Mucosa of descending colon (tissue), 3 donors: ENCODE measurements around the gene CORO1C. TPM values are rescaled to one million over a fixed set of nuclear protein-coding genes. Genes with fewer than 3 reads are reported as not detected.

Source experiments
- ATAC-seq: fragments of 200-7000 bp; cut with Tn5 transposase; one replicate; pipeline ENCODE4 v1.9.1; 2020; ENCODE audit warnings: mild to moderate bottlenecking, moderate library complexity
- DNase-seq, 3 donors: peaks; one replicate each; pipeline ENCODE4 v3.0.0-alpha.2; 2020
- H3K36me3 ChIP-seq: fragments of 200-600 bp; one replicate; pipeline ENCODE4 v1.8.0; 2021; ENCODE audit warnings: low read depth, mild to moderate bottlenecking
- H3K4me1 ChIP-seq: fragments of 200-600 bp; one replicate; pipeline ENCODE4 v1.8.0; 2021; ENCODE audit warnings: low read depth, mild to moderate bottlenecking
- H3K4me3 ChIP-seq: fragments of 200-600 bp; one replicate; pipeline ENCODE4 v1.8.0; 2021; ENCODE audit warnings: mild to moderate bottlenecking
- H3K9me3 ChIP-seq: fragments of 200-600 bp; one replicate; pipeline ENCODE4 v1.8.0; 2021; ENCODE audit warnings: mild to moderate bottlenecking
- CTCF ChIP-seq: fragments of 200-600 bp; IDR thresholded peaks from one replicate; pipeline ENCODE4 v1.8.0; 2022; ENCODE audit warnings: antibody characterized with exemption, mild to moderate bottlenecking
- intact Hi-C, 2 donors: fragments of 100-400 bp; cut with DNase I in 1 of 2; cut with micrococcal nuclease in 1 of 2; formaldehyde crosslinking; loops; one replicate each; pipeline versions ENCODE4 v1.11.0 to v1.11.1; 2022; cut with DNase I, micrococcal nuclease
- total RNA-seq, 3 donors: library from RNA; stranded (reverse); fragmentation: NEBNext Ultra II Directional in 2 of 3; extraction: Animal tissue kit (Norgen Biotek cat#: 25700) in 2 of 3; gene quantifications; one replicate each; pipeline versions ENCODE4 v1.2.1 to v1.2.4, GENCODE V29; 2021 to 2023
- donor health status: DM: no; HTN: no; CAD: no; lungs with moderate emphysema.
- donor health status: DM: no; HTN: no; CAD: no.
- donor health status: DM: no; HTN: yes; CAD: no.

The CORO1C gene
- total RNA-seq, 3 donors from 2014 or later = 80.5 to 328 (median 123) TPM

- Histone ChIP-seq H3K4me1 (no peaks in the 10 kb centered on the region), H3K4me3 (no peak overlapping the region), H3K36me3 (no peaks in the 10 kb centered on the region), H3K9me3 (no peaks in the 10 kb centered on the region)
- ATAC-seq = no peak
- intact Hi-C loops = no loop called here
- peak in 1 of 3 donors; percentile 43 for DNase-seq
- TF ChIP-seq CTCF = no peak
Observed at GRCh38 chr12:108611884-108612415, 119.4 kb downstream of the CORO1C start.

DNA sequence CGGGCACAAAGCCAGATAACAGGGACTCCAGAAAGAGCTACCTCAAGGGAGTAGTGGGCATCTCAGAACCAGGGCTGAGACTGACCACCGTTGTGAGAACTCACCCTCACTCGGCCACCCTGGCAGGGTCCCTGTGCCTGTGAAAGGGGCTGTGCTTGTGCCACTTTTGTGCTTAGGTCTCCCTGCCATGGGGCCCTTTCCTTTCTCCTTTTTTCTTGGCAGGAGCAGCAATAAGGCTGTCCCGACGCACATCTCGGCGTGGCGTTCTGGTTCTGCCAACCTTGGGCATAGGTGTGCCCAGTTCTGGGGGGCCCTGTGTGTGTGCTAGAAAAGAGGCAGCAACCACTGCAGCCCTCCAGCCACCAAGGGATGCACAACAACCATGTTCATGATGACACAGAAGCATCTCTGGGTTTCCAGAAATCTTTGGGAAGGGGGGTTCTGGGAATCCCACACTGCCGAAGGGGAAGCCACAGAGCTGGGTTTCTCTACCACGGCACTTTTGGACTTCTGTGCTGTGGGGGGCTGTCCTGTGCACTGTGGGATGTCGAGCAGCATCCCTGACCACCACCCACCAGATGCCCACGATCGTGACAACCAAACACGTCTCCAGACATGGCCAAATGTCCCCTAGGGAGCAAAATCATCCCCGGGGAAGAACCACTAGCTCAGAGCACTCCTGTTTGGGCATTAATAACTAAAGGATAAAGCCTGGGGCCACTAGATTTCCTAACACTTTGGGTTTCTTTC lies 120.3 kb downstream of the CORO1C start:
- DNase-seq (no peak), ATAC-seq (no peak)
- Histone ChIP-seq H3K4me1 (no peaks in the 10 kb centered on the region), H3K4me3 (no peak overlapping the region), H3K9me3 (no peaks in the 10 kb centered on the region), H3K36me3 (no peaks in the 10 kb centered on the region)
- intact Hi-C loops = no loop called here
- TF ChIP-seq CTCF = no peak

GRCh38 chr12:108610336-108610815 lies 120.9 kb downstream of the CORO1C start:
- intact Hi-C loops = no loop called here
- DNase-seq (no peak), ATAC-seq (no peak)
- Histone ChIP-seq H3K9me3 (no peaks in the 10 kb centered on the region), H3K4me3 (no peak overlapping the region), H3K4me1 (no peaks in the 10 kb centered on the region), H3K36me3 (no peaks in the 10 kb centered on the region)
- TF ChIP-seq CTCF = no peak

GRCh38 chr12:108609537-108610335 lies 121.6 kb downstream of the CORO1C start:
- ATAC-seq (peak; percentile 50), DNase-seq (peak; percentile 63 to 69 (median 68))
- no peaks in the 10 kb centered on the region for H3K36me3 ChIP-seq
- no peak overlapping the region for H3K4me3 ChIP-seq
- TF ChIP-seq CTCF = no peak
- no peaks in the 10 kb centered on the region for H3K9me3 ChIP-seq
- intact Hi-C loops = no loop called here
- no peaks in the 10 kb centered on the region for H3K4me1 ChIP-seq

- no peak for DNase-seq
- H3K4me1 ChIP-seq = no peaks in the 10 kb centered on the region
- no peak for ATAC-seq
- TF ChIP-seq CTCF = no peak
- intact Hi-C loops = no loop called here
- no peak overlapping the region for H3K4me3 ChIP-seq
- no peaks in the 10 kb centered on the region for H3K9me3 ChIP-seq
- no peaks in the 10 kb centered on the region for H3K36me3 ChIP-seq
Observed at GRCh38 chr12:108608616-108609015, 122.7 kb downstream of the CORO1C start.
